SK-N-SH treated with all-trans-retinoic acid at 6 μM for 48 hours (cell line): Measurements from ENCODE around the gene RFX4.
A peak's percentile ranks its signal among the peaks of the same experiment; 100 is the strongest.

Source experiments
- ATAC-seq: fragments of 200-7000 bp; cut with Tn5 transposase; 3 replicates; pipeline ENCODE4 v1.9.1; 2020; ENCODE audit warnings: mild to moderate bottlenecking, moderate library complexity
- ARNTL ChIP-seq: fragments of 450-650 bp; formaldehyde crosslinking; IDR thresholded peaks from 2 replicates; pipeline ENCODE4 v1.5.0; 2020; ENCODE audit warnings: low read depth, mild to moderate bottlenecking, moderate library complexity, borderline replicate concordance
- BACH2 ChIP-seq: fragments of 250-450 bp; sonication (Bioruptor Pico); IDR thresholded peaks from 2 replicates; pipeline ENCODE4 v1.9.0; 2021; ENCODE audit warnings: mild to moderate bottlenecking, borderline replicate concordance
- CREB5 ChIP-seq: fragments of 250-450 bp; sonication (Bioruptor Pico); IDR thresholded peaks from 2 replicates; pipeline ENCODE4 v1.5.1; 2020; ENCODE audit warnings: low read depth, mild to moderate bottlenecking, moderate library complexity
- CSDC2 ChIP-seq: fragments of 250-450 bp; sonication (Bioruptor Pico); IDR thresholded peaks from 2 replicates; pipeline ENCODE4 v1.5.0; 2020; ENCODE audit warnings: mild to moderate bottlenecking, moderate library complexity
- GLIS3 ChIP-seq: fragments of 250-450 bp; sonication (Bioruptor Pico); IDR thresholded peaks from 2 replicates; pipeline ENCODE4 v1.5.0; 2020; ENCODE audit warnings: mild to moderate bottlenecking, moderate library complexity
- ISL1 ChIP-seq: fragments of 250-450 bp; sonication (Bioruptor Pico); IDR thresholded peaks from 2 replicates; pipeline ENCODE4 v2.1.2; 2022; ENCODE audit warnings: mild to moderate bottlenecking, moderate library complexity
- OSR1 ChIP-seq: fragments of 250-450 bp; sonication (Bioruptor Pico); IDR thresholded peaks from 2 replicates; pipeline ENCODE4 v1.8.0; 2022; ENCODE audit warnings: moderate library complexity, mild to moderate bottlenecking, inconsistent platforms
- PATZ1 ChIP-seq: fragments of 250-450 bp; sonication (Bioruptor Pico); IDR thresholded peaks from 2 replicates; pipeline ENCODE4 v1.8.0; 2020; ENCODE audit warnings: mild to moderate bottlenecking, moderate library complexity, borderline replicate concordance
- PPARA ChIP-seq: fragments of 250-450 bp; sonication (Bioruptor Pico); IDR thresholded peaks from 2 replicates; pipeline ENCODE4 v1.5.0; 2020; ENCODE audit warnings: mild to moderate bottlenecking, borderline replicate concordance
- RARB ChIP-seq: fragments of 250-450 bp; sonication (Bioruptor Pico); IDR thresholded peaks from 2 replicates; pipeline ENCODE4 v1.8.0; 2021; ENCODE audit warnings: mild to moderate bottlenecking, moderate library complexity
- SNAI2 ChIP-seq: fragments of 250-450 bp; sonication (Bioruptor Pico); IDR thresholded peaks from 2 replicates; pipeline ENCODE4 v1.5.0; 2020; ENCODE audit warnings: mild to moderate bottlenecking, moderate library complexity
- TCF4 ChIP-seq: fragments of 250-450 bp; sonication (Bioruptor Pico); IDR thresholded peaks from 2 replicates; pipeline ENCODE4 v1.8.0; 2021; ENCODE audit warnings: mild to moderate bottlenecking, moderate library complexity, borderline replicate concordance
- TOX ChIP-seq: fragments of 250-450 bp; sonication (Bioruptor Pico); IDR thresholded peaks from 2 replicates; pipeline ENCODE4 v1.8.0; 2021; ENCODE audit warnings: mild to moderate bottlenecking, moderate library complexity, borderline replicate concordance
- TSHZ2 ChIP-seq: fragments of 250-450 bp; sonication (Bioruptor Pico); IDR thresholded peaks from 2 replicates; pipeline ENCODE4 v1.5.0; 2020; ENCODE audit warnings: mild to moderate bottlenecking, moderate library complexity
- ZC3H10 ChIP-seq: fragments of 250-450 bp; sonication (Bioruptor Pico); IDR thresholded peaks from 2 replicates; pipeline ENCODE4 v1.5.1; 2021; ENCODE audit warnings: mild to moderate bottlenecking, moderate library complexity
- ZFP3 ChIP-seq: fragments of 250-450 bp; sonication (Bioruptor Pico); IDR thresholded peaks from 2 replicates; pipeline ENCODE4 v1.5.0; 2020; ENCODE audit warnings: mild to moderate bottlenecking, moderate library complexity
- ZFP30 ChIP-seq: fragments of 450-650 bp; formaldehyde crosslinking; IDR thresholded peaks from 2 replicates; pipeline ENCODE4 v1.5.0; 2022; ENCODE audit warnings: mild to moderate bottlenecking, moderate library complexity
- ZNF8 ChIP-seq: fragments of 450-650 bp; formaldehyde crosslinking; IDR thresholded peaks from 2 replicates; pipeline ENCODE4 v1.5.0; 2020; ENCODE audit warnings: mild to moderate bottlenecking, moderate library complexity
- TF ChIP-seq, protein P1 (sequence below): fragments of 250-450 bp; sonication (Bioruptor Pico); IDR thresholded peaks from 2 replicates; pipeline ENCODE4 v1.5.1; 2021; ENCODE audit warnings: mild to moderate bottlenecking, moderate library complexity

RFX4 gene

DNA sequence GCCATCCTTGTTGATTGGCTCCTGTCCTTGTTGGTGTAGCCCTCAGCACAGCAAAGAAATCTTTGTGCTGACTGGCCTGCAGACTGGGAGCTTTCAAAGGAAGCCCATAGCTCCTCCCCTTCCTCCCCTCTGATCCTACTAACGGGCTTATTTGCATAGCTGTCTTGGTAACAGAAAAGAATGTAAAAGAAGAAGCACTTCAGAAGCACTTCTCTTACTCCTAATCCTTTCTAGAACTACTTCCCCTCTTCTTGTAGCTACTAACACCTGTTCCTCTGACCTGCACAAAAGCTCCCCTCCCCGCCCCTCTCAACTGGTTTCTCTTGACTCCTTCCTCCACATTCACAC is 177.4 kb downstream of the RFX4 start:
- TF ChIP-seq RARB (CRISPR knock-in tag), result no peak
- no peak for TF ChIP-seq ZNF8 (CRISPR knock-in tag)
- TF ChIP-seq CSDC2 (CRISPR knock-in tag), result no peak
- TF ChIP-seq ARNTL, result no peak
- no peak for TF ChIP-seq PPARA
- TF ChIP-seq, protein P1, sequence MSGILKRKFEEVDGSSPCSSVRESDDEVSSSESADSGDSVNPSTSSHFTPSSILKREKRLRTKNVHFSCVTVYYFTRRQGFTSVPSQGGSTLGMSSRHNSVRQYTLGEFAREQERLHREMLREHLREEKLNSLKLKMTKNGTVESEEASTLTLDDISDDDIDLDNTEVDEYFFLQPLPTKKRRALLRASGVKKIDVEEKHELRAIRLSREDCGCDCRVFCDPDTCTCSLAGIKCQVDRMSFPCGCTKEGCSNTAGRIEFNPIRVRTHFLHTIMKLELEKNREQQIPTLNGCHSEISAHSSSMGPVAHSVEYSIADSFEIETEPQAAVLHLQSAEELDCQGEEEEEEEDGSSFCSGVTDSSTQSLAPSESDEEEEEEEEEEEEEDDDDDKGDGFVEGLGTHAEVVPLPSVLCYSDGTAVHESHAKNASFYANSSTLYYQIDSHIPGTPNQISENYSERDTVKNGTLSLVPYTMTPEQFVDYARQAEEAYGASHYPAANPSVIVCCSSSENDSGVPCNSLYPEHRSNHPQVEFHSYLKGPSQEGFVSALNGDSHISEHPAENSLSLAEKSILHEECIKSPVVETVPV (CRISPR knock-in tag), result no peak
- no peak for TF ChIP-seq PATZ1
- no peak for TF ChIP-seq TSHZ2
- no peak for TF ChIP-seq ZC3H10
- no peak for TF ChIP-seq GLIS3 (CRISPR knock-in tag)
- no peak for TF ChIP-seq TOX (CRISPR knock-in tag)
- TF ChIP-seq BACH2 (CRISPR knock-in tag), result no peak
- TF ChIP-seq CREB5 (CRISPR knock-in tag), result no peak
- TF ChIP-seq ZFP30 (CRISPR knock-in tag), result no peak
- no peak for TF ChIP-seq ISL1 (CRISPR knock-in tag)
- no peak for TF ChIP-seq ZFP3 (CRISPR knock-in tag)
- no peak for TF ChIP-seq OSR1
- no peak for TF ChIP-seq TCF4 (CRISPR knock-in tag)
- ATAC-seq, result peak; percentile 71

- ATAC-seq, result no peak
- TF ChIP-seq PATZ1 (no peak), TCF4 (CRISPR knock-in tag) (no peak), SNAI2 (CRISPR knock-in tag) (no peak), TOX (CRISPR knock-in tag) (no peak), ZFP30 (CRISPR knock-in tag) (no peak), TSHZ2 (no peak), RARB (CRISPR knock-in tag) (no peak), ZC3H10 (no peak), ZFP3 (CRISPR knock-in tag) (no peak)
Observed at GRCh38 chr12:106764220-106764619, 181.4 kb downstream of the RFX4 start.
